AG08396 (cell line): ENCODE results near the gene NEAT1.

Experiments
- DNase-seq: peaks from one replicate; pipeline ENCODE4 v3.0.0; 2012; ENCODE audit warnings: low spot score, mixed read lengths

Gene NEAT1

DNA sequence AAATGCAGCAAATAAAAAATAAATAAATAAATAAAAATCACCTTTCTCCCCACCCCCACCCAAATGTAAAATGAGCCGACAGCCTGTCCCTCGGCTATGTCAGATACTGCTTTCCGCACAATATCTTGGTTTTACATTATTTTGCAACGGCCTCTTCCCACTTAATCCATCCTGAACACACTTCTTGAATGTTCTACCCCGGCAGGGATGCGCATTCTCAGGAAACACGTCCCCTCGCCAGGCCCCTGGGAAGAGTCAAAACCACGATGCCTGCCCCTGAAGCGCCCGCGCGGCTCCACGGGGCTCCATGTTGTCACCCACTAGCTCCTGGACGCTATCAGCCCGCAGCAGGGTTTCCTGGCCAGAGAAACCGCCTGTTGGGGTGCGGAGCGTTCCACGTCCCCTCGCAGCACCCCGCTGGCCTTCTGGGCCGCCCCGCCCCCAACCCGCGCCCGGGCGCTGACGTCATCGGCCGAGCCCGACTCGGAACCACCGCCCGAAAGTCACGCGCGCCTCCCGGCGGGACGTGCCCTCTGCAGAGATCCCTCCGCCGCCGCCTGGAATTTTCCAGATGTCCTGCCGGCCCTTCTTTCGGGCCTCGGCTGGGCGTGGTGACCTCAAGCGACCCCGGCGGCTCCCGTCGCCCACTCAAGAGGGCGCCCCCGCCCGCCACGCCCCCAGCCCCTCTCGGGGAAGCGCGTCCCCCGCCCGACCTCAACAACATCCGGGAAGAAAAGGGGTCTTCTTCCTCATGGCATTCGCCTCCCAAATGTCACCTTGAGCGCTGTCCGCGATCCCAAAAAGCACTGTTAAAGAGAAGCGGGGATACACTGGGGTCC is 585 bp upstream of the NEAT1 start:
- peak; percentile 87 for DNase-seq

DNA sequence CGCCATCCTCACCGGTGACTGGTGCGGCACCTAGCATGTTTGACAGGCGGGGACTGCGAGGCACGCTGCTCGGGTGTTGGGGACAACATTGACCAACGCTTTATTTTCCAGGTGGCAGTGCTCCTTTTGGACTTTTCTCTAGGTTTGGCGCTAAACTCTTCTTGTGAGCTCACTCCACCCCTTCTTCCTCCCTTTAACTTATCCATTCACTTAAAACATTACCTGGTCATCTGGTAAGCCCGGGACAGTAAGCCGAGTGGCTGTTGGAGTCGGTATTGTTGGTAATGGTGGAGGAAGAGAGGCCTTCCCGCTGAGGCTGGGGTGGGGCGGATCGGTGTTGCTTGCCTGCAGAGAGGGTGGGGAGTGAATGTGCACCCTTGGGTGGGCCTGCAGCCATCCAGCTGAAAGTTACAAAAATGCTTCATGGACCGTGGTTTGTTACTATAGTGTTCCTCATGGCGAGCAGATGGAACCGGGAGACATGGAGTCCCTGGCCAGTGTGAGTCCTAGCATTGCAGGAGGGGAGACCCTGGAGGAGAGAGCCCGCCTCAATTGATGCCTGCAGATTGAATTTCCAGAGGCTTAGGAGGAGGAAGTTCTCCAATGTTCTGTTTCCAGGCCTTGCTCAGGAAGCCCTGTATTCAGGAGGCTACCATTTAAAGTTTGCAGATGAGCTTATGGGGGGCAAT is 1.1 kb downstream of the NEAT1 start:
- no peak for DNase-seq

GRCh38 chr11:65424205-65425104 is 1.9 kb downstream of the NEAT1 start:
- no peak for DNase-seq

GRCh38 chr11:65425105-65425970 is 2.7 kb downstream of the NEAT1 start:
- no peak for DNase-seq

- DNase-seq, result peak; percentile 7
Observed at GRCh38 chr11:65425971-65426838, 3.6 kb downstream of the NEAT1 start.

DNA sequence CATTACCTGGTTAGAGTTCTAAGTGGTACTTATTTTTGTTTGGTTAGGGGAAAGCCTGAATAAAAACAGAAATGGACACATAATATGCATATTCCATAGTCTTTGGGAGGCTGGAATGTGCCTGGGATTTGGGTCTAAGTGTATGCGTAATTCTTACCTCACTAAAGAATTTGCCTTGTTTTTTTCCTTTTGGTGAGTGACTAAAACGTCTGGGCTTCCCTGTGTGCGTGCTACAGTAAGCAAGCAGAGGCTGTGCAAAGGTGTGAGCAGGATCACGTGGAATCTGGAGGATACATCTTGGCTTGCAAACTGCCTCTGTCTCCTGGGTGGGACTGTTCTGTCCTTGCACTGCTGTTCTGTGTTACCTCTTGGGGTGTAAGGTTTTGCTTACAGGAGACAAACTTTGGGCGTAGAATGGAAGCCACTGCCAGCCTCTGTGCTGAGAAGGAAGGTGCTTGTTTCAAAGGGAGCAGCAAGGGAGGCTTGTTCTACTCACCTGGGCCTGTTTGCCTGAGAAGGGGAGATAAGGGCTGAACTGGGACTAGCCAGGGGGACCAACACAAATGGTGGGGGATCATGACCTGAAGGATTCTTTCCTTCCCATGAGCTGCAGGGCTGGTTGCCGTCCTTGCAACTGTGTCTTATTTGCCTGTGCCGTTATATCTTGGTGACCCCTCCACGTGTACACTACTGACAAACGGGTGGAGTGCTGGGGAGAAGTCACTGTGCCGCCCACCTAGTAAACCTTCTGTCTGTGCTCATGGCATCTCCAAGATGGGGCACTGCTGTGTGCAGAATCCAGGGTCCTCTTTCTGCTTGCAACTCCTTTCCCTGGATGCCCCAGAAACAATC is 4.5 kb downstream of the NEAT1 start:
- peak; percentile 7 for DNase-seq

DNA sequence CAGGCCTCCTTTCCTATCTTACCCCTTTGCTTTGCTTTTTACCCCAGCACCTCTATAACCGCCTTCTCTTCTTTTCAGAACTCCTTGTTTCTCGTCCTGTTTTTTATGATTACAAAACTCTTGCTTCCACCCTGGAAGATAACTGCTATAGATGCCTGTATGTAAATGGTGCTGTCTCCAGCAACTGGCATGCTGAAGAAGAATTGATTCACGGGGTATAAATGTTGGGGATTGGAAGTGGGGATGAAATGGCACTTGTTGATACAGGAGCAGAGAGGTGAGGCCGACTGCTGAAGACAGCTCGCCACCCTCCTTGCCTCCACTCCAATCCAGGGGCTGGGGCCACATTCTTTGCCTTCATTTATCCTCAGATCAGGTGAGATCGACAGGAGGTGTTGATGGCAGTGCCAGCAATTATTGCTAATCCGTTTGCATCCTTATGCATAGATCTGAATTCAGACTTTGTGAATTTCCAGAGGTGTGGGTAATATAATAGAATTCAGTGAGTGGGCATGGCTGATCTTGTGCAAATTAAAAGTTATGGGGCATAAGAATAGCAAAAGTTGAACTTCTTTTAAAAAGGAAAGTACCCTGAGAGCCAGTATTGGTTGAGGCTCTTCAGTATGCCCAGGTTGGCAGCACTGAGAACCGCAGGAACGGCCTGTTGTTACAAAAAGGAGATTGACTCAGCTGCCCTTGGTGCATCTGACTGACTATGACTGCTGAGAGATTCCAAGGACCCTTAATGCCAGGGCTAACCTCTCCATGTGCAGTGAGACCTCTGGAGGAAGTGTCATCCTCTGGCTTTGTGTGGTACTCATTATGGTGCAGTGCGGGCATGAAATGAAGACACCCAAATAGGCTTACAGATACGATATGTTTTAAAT is 5.3 kb downstream of the NEAT1 start:
- DNase-seq, result no peak

GRCh38 chr11:65428578-65429067 is 6.0 kb downstream of the NEAT1 start:
- no peak for DNase-seq

GRCh38 chr11:65429068-65429681 is 6.6 kb downstream of the NEAT1 start:
- DNase-seq, result peak; percentile 3

- peak; percentile 27 for DNase-seq
Observed at GRCh38 chr11:65429724-65430405, 7.3 kb downstream of the NEAT1 start.

GRCh38 chr11:65430406-65431217 is 8.0 kb downstream of the NEAT1 start:
- peak; percentile 2 for DNase-seq

GRCh38 chr11:65431451-65432099 is 9.0 kb downstream of the NEAT1 start:
- no peak for DNase-seq

DNA sequence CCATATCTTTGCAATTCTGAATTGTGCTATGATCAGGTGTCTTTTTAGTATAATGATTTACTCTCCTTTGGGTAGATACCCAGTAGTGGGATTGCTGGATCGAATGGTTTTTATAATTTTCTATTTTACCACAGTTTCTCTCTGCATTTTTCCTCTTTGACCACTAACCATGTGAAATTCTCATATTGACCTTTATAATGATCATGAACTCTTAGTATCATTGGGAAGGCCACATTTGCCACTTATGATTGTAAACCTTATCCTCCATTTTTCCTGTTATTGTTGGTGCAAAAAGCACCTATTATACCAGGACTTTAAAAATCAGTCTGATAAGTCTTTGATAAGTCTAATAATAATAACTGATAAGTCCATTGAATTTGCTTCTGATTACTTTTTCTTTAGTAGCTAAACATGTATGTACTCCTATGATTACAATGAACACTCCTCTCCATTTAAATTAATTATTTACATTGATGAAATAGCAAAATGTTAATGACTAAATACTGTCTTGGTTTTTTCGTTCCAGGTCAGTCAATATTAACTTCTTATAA is 9.6 kb downstream of the NEAT1 start:
- DNase-seq, result no peak

- no peak for DNase-seq
Observed at GRCh38 chr11:65432686-65433582, 10.3 kb downstream of the NEAT1 start.
